HG03025 (cell line): ENCODE results near the gene GNB2.

Experiments used
- ATAC-seq: cut with Tn5 transposase; IDR thresholded peaks from one replicate; pipeline ENCODE4 v1.9.1; 2021; ENCODE audit warnings: mild to moderate bottlenecking, moderate library complexity; ENCODE audit not compliant: unreplicated experiment, low FRiP score

The GNB2 gene

GRCh38 chr7:100673302-100673941 is at the start of gene GNB2:
GNB2 (plus strand) TSS chr7:100673740; CDS start chr7:100676266, 2,526 bp downstream.
- ATAC-seq = peak; percentile 64

- ATAC-seq = no peak
Observed at GRCh38 chr7:100623951-100624824, 49.4 kb upstream of the GNB2 start.

GRCh38 chr7:100626055-100626454 is 47.5 kb upstream of the GNB2 start:
- ATAC-seq = no peak

GRCh38 chr7:100626530-100627237 is 46.9 kb upstream of the GNB2 start:
- peak; percentile 68 for ATAC-seq

- no peak for ATAC-seq
Observed at GRCh38 chr7:100627238-100627549, 46.3 kb upstream of the GNB2 start.

GRCh38 chr7:100629117-100629716 is 44.3 kb upstream of the GNB2 start:
- ATAC-seq = no peak

GRCh38 chr7:100630066-100630465 is 43.5 kb upstream of the GNB2 start:
- ATAC-seq = no peak

GRCh38 chr7:100632951-100633717 is 40.4 kb upstream of the GNB2 start:
- ATAC-seq = no peak

- ATAC-seq = no peak
Observed at GRCh38 chr7:100639995-100640516, 33.5 kb upstream of the GNB2 start.

GRCh38 chr7:100640517-100641440 is 32.8 kb upstream of the GNB2 start:
- ATAC-seq = no peak

- ATAC-seq = no peak
Observed at GRCh38 chr7:100641463-100641859, 32.1 kb upstream of the GNB2 start, which contains the start of gene TFR2. TFR2 (minus strand) TSS chr7:100641552; CDS start chr7:100641509, 43 bp downstream.

- no peak for ATAC-seq
Observed at GRCh38 chr7:100641860-100642533, 31.5 kb upstream of the GNB2 start.

GRCh38 chr7:100642534-100642907 is 31.0 kb upstream of the GNB2 start:
- ATAC-seq = no peak

- ATAC-seq = no peak
Observed at GRCh38 chr7:100649826-100650565, 23.5 kb upstream of the GNB2 start.

GRCh38 chr7:100654908-100655831 is 18.4 kb upstream of the GNB2 start:
- ATAC-seq = no peak

- no peak for ATAC-seq
Observed at GRCh38 chr7:100655908-100656674, 17.4 kb upstream of the GNB2 start, which contains the start of gene ACTL6B. ACTL6B (minus strand) TSS chr7:100656448; CDS start chr7:100656354, 94 bp downstream.
